Activated CD4-positive, alpha-beta T cell treated with anti-CD3 and anti-CD28 coated beads for 48 hours (primary cell): ENCODE measurements around the gene XRCC6.
A peak's percentile ranks its signal among the peaks of the same experiment; 100 is the strongest.
"Not testable (repeated sequence)": the region's sequence is repeated elsewhere in the genome, so short reads cannot be mapped to it uniquely, and the experiment has no call there.

Experiments used
- DNase-seq: peaks from one replicate; pipeline ENCODE4 v3.0.0-alpha.2; 2020

The XRCC6 gene

GRCh38 chr22:41598891-41599635 lies 22.0 kb upstream of the XRCC6 start:
- DNase-seq, result no peak

GRCh38 chr22:41600976-41601375 lies 20.1 kb upstream of the XRCC6 start:
- DNase-seq, result no peak

GRCh38 chr22:41603873-41604332 lies 17.2 kb upstream of the XRCC6 start:
- DNase-seq, result peak; percentile 80

DNA sequence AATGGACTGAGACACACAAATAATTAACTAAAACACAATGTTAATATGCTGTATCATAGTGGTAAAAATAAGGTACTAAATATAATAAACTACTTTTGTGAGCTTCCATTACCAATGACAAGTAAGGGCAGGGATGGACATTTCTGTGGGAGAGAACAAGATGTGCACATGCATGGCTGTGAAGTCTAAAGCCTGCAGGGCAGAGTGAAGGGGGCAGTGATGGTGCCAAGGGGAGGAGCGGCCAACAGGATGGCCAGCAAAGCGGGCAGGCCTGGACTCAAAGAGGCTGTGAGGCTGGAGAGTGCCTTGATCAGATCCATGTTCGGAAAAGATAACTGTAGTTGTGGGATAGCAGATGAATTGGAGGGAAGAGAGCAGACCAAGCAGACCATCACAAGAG lies 12.7 kb upstream of the XRCC6 start:
- DNase-seq, result no peak

DNA sequence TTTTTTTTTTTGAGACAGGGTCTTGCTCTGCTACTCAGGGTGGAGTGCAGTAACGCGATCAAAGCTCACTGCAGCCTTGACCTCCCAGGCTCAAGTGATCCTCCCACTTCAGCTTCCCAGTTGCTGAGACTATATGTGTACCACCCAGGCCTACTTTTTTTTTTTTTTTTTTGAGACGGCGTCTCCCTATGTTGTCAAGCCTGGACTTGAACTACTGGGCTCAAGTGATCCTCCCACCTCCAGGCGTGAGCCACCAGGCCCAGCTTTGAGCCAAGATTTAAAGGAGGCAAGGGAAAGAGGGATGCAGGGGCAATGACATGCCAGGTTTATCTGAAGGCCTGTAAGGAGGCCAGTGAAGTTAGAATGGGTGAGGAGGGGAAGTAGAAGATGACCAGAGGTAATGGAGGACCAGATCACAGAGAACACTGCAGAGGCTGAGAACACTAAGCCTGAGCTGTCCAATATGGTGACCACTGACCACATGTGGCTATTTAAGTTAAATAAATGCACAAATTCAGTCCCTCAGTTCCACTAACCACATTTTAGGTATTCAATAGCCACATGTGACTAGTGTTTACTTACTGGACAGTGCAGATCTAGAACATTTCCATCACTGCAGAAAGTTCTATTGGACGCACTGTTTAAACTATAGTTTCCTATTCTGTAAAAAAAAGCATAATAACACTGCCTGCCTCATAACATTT lies 8.3 kb upstream of the XRCC6 start:
- no peak for DNase-seq

DNA sequence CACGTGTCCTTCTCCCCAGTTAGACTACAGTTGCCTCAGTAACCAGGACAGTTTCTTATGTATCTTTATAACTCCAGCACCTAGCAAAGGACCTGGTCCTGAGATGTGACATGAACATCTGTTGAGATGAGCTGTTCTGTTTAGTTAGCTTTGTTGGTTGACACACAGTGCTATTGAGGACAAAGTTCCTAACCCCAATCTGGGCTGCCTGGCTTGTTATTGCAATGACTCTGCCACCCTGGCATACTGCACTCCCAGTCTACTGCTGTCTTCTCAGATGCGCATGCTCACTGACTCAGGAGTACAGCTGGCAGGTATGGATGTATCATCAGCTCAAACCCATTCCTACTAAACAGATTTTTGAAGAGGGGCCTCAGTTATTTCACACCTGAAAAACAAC lies 7.6 kb upstream of the XRCC6 start:
- no peak for DNase-seq

DNA sequence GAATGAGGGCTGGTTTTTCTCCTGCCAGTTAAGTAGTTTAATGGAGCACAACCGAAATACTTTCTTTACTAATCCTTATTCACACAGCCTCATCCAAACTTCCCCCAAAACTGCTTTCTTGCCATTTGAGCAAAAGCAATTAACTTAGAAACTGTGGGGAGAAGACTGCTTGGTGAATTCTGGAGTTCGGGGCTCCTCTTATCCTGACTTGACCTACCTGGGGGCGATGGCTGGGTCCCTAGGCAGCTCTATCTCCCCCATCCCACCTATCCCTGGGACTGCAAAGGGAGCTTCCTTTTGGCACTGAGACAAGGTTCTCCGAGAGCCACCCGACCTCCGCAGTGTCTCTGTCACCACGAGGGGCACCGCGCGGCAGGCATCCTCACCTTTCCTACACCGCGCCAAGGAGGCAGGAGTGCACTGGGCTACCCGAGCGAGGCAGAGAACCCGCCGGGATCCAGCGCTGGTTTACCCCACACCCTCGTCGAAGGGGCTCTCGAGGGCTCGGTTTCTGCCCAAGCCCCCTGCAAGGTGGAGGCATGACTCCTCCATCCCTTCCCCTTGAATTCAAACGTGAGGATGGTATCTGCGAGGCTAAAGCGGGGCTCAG lies 1.0 kb upstream of the XRCC6 start:
- DNase-seq, result peak; percentile 72

GRCh38 chr22:41620589-41621098 lies 451 bp upstream of the XRCC6 start, which contains the start of gene DESI1:
Gene DESI1 (minus strand): TSS chr22:41621043. CDS start chr22:41620839, 204 bp downstream.
- DNase-seq, result no peak

GRCh38 chr22:41621911-41622179 lies 750 bp downstream of the XRCC6 start:
- no peak for DNase-seq

DNA sequence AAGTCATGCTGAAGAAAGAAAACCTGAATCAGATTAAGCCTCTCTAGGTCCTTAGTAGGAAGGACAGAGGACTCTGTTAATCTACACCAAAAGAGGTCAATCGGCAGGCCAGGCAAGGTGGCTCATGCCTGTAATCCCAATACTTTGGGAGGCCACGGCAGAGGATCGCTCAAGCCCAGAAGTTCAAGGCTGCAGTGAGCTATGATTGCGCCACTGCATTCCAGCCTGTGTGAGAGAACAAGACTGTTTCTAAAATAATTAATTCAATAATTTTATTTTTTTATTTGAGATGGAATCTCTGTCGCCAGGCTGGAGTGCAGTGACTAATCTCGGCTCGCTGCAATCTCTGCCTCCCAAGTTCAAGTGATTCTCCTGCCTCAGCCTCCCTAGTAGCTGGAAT lies 4.5 kb downstream of the XRCC6 start:
- no peak for DNase-seq

GRCh38 chr22:41631115-41631514 lies 10.0 kb downstream of the XRCC6 start:
- not testable (repeated sequence) for DNase-seq

GRCh38 chr22:41631615-41632014 lies 10.5 kb downstream of the XRCC6 start:
- not testable (repeated sequence) for DNase-seq

DNA sequence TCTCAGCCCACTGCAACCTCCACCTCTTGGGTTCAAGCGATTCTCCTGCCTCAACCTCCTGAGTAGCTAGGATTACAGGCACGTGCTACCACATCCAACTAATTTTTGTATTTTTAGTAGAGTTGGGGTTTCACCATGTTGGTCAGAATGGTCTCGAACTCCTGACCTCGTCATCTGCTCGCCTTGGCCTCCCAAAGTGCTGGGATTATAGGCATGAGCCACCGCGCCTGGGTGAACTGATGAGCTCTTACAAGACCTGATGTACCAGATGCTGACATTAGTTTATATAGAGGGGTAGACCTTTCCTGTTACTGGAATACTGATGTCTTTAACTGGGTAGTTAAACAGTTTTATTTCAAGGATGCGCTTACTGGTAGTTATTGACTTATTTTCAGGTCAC lies 13.5 kb downstream of the XRCC6 start:
- not testable (repeated sequence) for DNase-seq

GRCh38 chr22:41636467-41636866 lies 15.4 kb downstream of the XRCC6 start:
- DNase-seq, result no peak

GRCh38 chr22:41637623-41638022 lies 16.5 kb downstream of the XRCC6 start:
- DNase-seq, result not testable (repeated sequence)

DNA sequence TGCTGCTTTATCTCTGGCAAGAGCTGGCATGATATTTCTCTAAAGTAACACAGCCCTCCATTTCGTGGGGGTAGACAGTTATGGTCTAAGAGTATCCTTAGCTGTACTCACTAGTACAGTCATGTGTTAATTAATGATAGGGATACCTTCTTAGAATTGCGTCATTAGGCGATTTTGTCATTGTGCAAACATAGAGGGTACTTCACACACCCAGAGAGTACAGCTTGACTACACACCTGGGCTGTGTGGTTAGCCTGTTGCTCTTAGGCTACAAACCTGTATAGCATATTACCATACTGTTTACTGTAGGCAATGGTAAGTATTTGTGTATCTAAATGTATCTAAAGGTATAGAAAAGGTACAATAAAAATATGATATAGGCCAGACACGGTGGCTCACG lies 17.0 kb downstream of the XRCC6 start:
- DNase-seq, result no peak

GRCh38 chr22:41638748-41639147 lies 17.7 kb downstream of the XRCC6 start:
- DNase-seq, result no peak

DNA sequence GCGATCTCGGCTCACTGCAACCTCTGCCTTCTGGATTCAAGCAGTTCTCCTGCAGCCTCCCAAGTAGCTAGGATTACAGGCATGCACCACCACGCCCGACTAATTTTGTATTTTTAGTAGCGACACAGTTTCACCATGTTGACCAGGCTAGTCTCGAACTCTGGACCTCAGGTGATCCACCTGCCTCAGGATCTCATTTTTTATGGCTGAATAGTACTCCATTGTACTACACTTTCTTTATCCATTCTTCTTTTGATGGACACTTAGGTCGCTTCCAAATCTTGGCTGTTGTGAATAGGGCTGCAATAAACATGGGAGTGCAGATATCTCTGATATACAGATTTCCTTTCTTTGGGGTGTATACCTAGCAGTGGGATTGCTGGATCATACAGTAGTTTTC lies 20.8 kb downstream of the XRCC6 start:
- no peak for DNase-seq

- no peak for DNase-seq
These were observed 21.4 kb downstream of the XRCC6 start for GRCh38 chr22:41642331-41643110.

DNA sequence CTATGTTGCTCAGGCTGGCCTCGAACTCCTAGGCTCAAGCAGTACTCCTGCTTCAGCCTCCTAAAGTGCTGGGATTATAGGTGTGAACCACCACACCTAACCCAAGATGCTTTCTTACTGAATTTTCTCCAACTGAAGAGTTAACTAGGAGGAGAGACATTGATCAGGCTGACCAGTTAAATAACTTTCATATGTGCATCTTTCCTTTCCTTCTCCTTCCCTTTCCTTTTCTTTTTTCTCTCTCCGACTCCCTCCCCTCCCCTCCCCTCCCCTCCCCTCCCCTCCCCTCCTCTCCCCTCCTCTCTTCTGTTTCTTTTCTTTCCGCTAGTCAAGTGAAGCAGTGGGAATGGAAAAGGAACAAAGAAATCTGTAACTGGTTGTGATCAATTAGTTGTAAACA lies 26.7 kb downstream of the XRCC6 start:
- DNase-seq, result no peak

GRCh38 chr22:41648432-41648831 lies 27.3 kb downstream of the XRCC6 start:
- no peak for DNase-seq

- no peak for DNase-seq
These were observed 29.1 kb downstream of the XRCC6 start for GRCh38 chr22:41650229-41650628.

GRCh38 chr22:41650821-41651220 lies 29.7 kb downstream of the XRCC6 start:
- DNase-seq, result no peak
